ENCODE results near the gene ING2. TPM values are rescaled to one million over a fixed set of nuclear protein-coding genes. Genes with fewer than 3 reads are reported as not detected.
"Not testable (repeated sequence)": the region's sequence is repeated elsewhere in the genome, so short reads cannot be mapped to it uniquely, and the experiment has no call there.

ING2 gene
- total RNA-seq, 1 experiment from 2014 or later = 15.8 TPM

DNA sequence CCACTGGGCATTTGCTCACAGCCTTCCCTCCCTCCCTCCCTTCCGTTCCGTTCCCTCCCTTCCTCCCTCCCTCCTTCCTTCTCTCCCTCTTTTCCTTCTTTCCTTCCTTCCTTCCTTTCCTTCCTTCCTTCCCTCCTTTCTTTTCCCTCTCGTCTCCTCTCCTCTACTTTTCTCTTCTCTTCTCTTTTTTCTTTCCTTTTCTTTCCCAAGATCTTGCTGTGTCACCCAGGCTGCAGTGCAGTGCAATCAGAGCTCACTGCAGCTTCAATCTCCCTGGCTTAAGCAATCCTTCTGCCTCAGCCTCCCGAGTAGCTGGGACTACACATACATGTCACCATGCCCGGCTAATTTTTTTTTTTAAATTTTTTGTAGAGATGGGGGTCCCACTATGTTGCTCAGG lies 26.7 kb upstream of the ING2 start:
- CTCF ChIA-PET = interaction anchor here (0.6 kb wide), 1 partner anchor 41 kb away, joined by 11 read pairs; no protein-coding TSS in a partner anchor
- BruUV-seq (replicated peaks) = no TSS peak
- Histone ChIP-seq H3K9me3 (ENCODE audit: low read depth, low read length, poor library complexity, severe bottlenecking) (no peaks in the 10 kb centered on the region), H3K4me3 (ENCODE audit: low read depth, low read length, poor library complexity, severe bottlenecking) (no peak overlapping the region), H3K4me1 (ENCODE audit: insufficient read depth, low read length, poor library complexity, severe bottlenecking) (no peaks in the 10 kb centered on the region), H3K27ac (ENCODE audit: low read depth, low read length, poor library complexity, severe bottlenecking) (no peak overlapping the region), H3K36me3 (ENCODE audit: insufficient read depth, low read length, poor library complexity, severe bottlenecking) (no peaks in the 10 kb centered on the region), H3K27me3 (replicated peaks; ENCODE audit: insufficient read depth, low read depth, low read length, poor library complexity) (no peaks in the 10 kb centered on the region)
- DNase-seq (ENCODE audit: low spot score) = no peak
- no peak for TF ChIP-seq EZH2 (IDR thresholded peaks at IDR 0.05; ENCODE audit: borderline replicate concordance, low read depth, low read length, poor library complexity, severe bottlenecking)
- TF ChIP-seq, protein P1, sequence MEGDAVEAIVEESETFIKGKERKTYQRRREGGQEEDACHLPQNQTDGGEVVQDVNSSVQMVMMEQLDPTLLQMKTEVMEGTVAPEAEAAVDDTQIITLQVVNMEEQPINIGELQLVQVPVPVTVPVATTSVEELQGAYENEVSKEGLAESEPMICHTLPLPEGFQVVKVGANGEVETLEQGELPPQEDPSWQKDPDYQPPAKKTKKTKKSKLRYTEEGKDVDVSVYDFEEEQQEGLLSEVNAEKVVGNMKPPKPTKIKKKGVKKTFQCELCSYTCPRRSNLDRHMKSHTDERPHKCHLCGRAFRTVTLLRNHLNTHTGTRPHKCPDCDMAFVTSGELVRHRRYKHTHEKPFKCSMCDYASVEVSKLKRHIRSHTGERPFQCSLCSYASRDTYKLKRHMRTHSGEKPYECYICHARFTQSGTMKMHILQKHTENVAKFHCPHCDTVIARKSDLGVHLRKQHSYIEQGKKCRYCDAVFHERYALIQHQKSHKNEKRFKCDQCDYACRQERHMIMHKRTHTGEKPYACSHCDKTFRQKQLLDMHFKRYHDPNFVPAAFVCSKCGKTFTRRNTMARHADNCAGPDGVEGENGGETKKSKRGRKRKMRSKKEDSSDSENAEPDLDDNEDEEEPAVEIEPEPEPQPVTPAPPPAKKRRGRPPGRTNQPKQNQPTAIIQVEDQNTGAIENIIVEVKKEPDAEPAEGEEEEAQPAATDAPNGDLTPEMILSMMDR (conservative IDR thresholded peaks at IDR 0.05; ENCODE audit: low read depth, low read length) = no peak
- intact Hi-C loops (cut with micrococcal nuclease; ENCODE audit: unreplicated experiment) = loop anchor here (10.0 kb wide), 1 partner anchor 247 kb away; no protein-coding TSS in a partner anchor
- POLR2A ChIA-PET (ENCODE audit: low non-redundant PET) = no interaction called here

DNA sequence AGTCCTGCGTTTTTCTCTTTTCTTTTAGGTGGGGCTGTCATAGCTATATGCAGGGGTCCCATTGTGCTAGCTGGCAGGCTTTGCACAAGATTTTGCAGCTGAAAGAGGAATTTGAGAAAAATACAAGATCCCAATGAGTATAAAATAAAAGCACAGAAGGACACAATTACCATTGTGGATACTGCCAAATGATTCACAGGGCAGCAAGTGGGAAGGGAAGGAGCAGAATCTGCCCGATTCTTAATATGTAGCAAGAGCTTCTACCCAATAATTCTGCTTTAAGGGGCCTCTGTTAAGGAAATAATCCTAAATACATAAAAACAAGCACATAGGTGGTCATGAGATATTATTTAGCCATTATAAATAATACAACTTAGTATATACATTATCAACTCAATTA lies 25.9 kb upstream of the ING2 start:
- TF ChIP-seq, protein P1 (conservative IDR thresholded peaks at IDR 0.05; ENCODE audit: low read depth, low read length) = no peak
- TF ChIP-seq EZH2 (IDR thresholded peaks at IDR 0.05; ENCODE audit: borderline replicate concordance, low read depth, low read length, poor library complexity, severe bottlenecking) = no peak
- Histone ChIP-seq H3K27me3 (replicated peaks; ENCODE audit: insufficient read depth, low read depth, low read length, poor library complexity) (no peaks in the 10 kb centered on the region), H3K4me1 (ENCODE audit: insufficient read depth, low read length, poor library complexity, severe bottlenecking) (no peaks in the 10 kb centered on the region), H3K36me3 (ENCODE audit: insufficient read depth, low read length, poor library complexity, severe bottlenecking) (no peaks in the 10 kb centered on the region), H3K27ac (ENCODE audit: low read depth, low read length, poor library complexity, severe bottlenecking) (no peak overlapping the region), H3K4me3 (ENCODE audit: low read depth, low read length, poor library complexity, severe bottlenecking) (no peak overlapping the region), H3K9me3 (ENCODE audit: low read depth, low read length, poor library complexity, severe bottlenecking) (no peaks in the 10 kb centered on the region)
- intact Hi-C loops (cut with micrococcal nuclease; ENCODE audit: unreplicated experiment) = loop anchor here (10.0 kb wide), 1 partner anchor 246 kb away; no protein-coding TSS in a partner anchor
- BruUV-seq (replicated peaks) = no TSS peak
- ChIA-PET POLR2A (ENCODE audit: low non-redundant PET) (no interaction called here), CTCF (no interaction called here)
- DNase-seq (ENCODE audit: low spot score) = no peak

DNA sequence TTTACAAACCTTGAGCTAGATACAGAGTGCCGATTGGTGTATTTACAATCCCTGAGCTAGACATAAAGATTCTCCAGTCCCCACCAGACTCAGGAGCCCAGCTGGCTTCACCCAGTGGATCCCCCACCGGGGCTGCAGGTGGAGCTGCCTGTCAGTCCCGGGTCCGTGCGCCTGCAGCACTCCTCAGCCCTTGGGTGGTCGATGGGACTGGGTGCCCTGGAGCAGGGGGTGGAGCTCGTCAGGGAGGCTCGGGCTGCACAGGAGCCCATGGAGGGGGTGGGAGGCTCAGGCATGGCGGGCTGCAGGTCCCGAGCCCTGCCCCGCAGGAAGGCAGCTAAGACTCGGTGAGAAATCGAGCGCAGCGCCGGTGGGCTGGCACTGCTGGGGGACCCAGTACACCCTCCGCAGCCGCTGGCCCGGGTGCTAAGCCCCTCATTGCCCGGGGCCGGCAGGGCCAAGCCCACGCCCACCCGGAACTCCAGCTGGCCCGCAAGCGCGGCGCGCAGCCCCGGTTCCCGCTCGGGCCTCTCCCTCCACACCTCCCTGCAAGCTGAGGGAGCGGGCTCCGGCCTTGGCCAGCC lies 22.3 kb upstream of the ING2 start:
- H3K27ac ChIP-seq (ENCODE audit: low read depth, low read length, poor library complexity, severe bottlenecking); H3K4me1 ChIP-seq (ENCODE audit: insufficient read depth, low read length, poor library complexity, severe bottlenecking); H3K4me3 ChIP-seq (ENCODE audit: low read depth, low read length, poor library complexity, severe bottlenecking); H3K27me3 ChIP-seq (replicated peaks; ENCODE audit: insufficient read depth, low read depth, low read length, poor library complexity); BruUV-seq (replicated peaks); intact Hi-C loops (cut with micrococcal nuclease; ENCODE audit: unreplicated experiment); POLR2A ChIA-PET (ENCODE audit: low non-redundant PET); DNase-seq (ENCODE audit: low spot score); H3K36me3 ChIP-seq (ENCODE audit: insufficient read depth, low read length, poor library complexity, severe bottlenecking); H3K9me3 ChIP-seq (ENCODE audit: low read depth, low read length, poor library complexity, severe bottlenecking); CTCF ChIA-PET: not testable (repeated sequence)

DNA sequence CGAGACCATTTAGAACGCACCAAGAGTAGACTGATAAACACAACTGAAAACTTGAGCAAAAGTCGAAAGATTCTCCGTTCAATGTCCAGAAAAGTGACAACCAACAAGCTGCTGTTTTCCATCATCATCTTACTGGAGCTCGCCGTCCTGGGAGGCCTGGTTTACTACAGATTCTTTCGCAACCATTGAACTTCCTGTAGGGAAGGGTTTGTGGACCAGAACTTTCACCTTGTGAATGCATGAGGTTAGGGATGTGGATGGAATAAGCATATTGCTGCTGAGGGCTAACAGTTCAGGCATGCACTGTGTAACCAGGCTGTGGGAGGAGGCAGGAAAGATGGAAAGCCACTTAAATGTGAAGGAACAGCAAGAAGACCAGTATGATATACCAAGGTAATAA lies 20.9 kb upstream of the ING2 start:
- no peaks in the 10 kb centered on the region for H3K36me3 ChIP-seq (ENCODE audit: insufficient read depth, low read length, poor library complexity, severe bottlenecking)
- no peaks in the 10 kb centered on the region for H3K9me3 ChIP-seq (ENCODE audit: low read depth, low read length, poor library complexity, severe bottlenecking)
- POLR2A ChIA-PET (ENCODE audit: low non-redundant PET) = interaction anchor here (0.6 kb wide), 1 partner anchor 696 kb away, joined by 3 read pairs; no protein-coding TSS in a partner anchor
- no peak for DNase-seq (ENCODE audit: low spot score)
- BruUV-seq (replicated peaks) = no TSS peak
- TF ChIP-seq EZH2 (IDR thresholded peaks at IDR 0.05; ENCODE audit: borderline replicate concordance, low read depth, low read length, poor library complexity, severe bottlenecking) = no peak
- TF ChIP-seq, protein P1 (conservative IDR thresholded peaks at IDR 0.05; ENCODE audit: low read depth, low read length) = no peak
- H3K27ac ChIP-seq (ENCODE audit: low read depth, low read length, poor library complexity, severe bottlenecking) = no peak overlapping the region
- H3K27me3 ChIP-seq (replicated peaks; ENCODE audit: insufficient read depth, low read depth, low read length, poor library complexity) = no peaks in the 10 kb centered on the region
- H3K4me3 ChIP-seq (ENCODE audit: low read depth, low read length, poor library complexity, severe bottlenecking) = no peak overlapping the region
- no peaks in the 10 kb centered on the region for H3K4me1 ChIP-seq (ENCODE audit: insufficient read depth, low read length, poor library complexity, severe bottlenecking)
- CTCF ChIA-PET = no interaction called here
- intact Hi-C loops (cut with micrococcal nuclease; ENCODE audit: unreplicated experiment) = no loop called here
